SK-N-SH (cell line): ENCODE measurements around the gene GSTM4. TPM values are rescaled to one million over a fixed set of nuclear protein-coding genes. Genes with fewer than 3 reads are reported as not detected.

Source experiments
- CTCF ChIA-PET: fragments of 300-600, 350-600 bp; formaldehyde crosslinking; extraction: SDS; loops from one replicate; lab custom pipeline; 2021; lab: Yijun Ruan, JAX
- POLR2A ChIA-PET: fragments of 350-600 bp; sonication (Branson Sonifier 250); formaldehyde crosslinking; extraction: SDS; loops from one replicate; lab custom pipeline; 2020; ENCODE audit warnings: antibody characterized with exemption, inconsistent platforms; lab: Yijun Ruan, JAX
- DNase-seq: peaks from one replicate; pipeline ENCODE4 v3.0.0; 2012
- H2AFZ ChIP-seq: fragments of 200-600 bp; sonication (generic); 2 replicates; pipeline ENCODE4 v1.8.1; 2016; ENCODE audit warnings: antibody characterized with exemption, mild to moderate bottlenecking, low read depth
- H3F3A ChIP-seq: fragments of 200-600 bp; sonication (generic); replicated peaks from 2 replicates; pipeline ENCODE3; 2016; ENCODE audit warnings: antibody characterized with exemption, mild to moderate bottlenecking; ENCODE audit not compliant: insufficient read depth
- H3K27ac ChIP-seq, 2 experiments: fragments of 200-500 bp in 1 of 2; fragments of 200-600 bp in 1 of 2; sonication (Bioruptor generic) in 1 of 2; sonication (generic), shearing (Covaris generic) in 1 of 2; 2 replicates each; pipeline versions ENCODE4 v1.5.1 to v1.6.1; 2014 to 2016; ENCODE audit warnings: low read depth in 2 of 2, inconsistent platforms in 1 of 2, low read length in 1 of 2, mild to moderate bottlenecking in 1 of 2, mixed read lengths in 1 of 2
- H3K27me3 ChIP-seq: fragments of 200-600 bp; sonication (generic), shearing (Covaris generic); 2 replicates; pipeline ENCODE4 v1.6.1; 2016; ENCODE audit warnings: mixed run types; ENCODE audit not compliant: insufficient read depth
- H3K36me3 ChIP-seq, 2 experiments: fragments of 200-500 bp in 1 of 2; fragments of 200-600 bp in 1 of 2; sonication (Bioruptor generic) in 1 of 2; sonication (generic) in 1 of 2; replicated peaks in 1 of 2; 2 replicates each; pipeline versions ENCODE3 to v1.5.1; 2014 to 2016; ENCODE audit warnings: low read length in 1 of 2, mild to moderate bottlenecking in 1 of 2; ENCODE audit not compliant: insufficient read depth in 2 of 2, control insufficient read depth in 1 of 2
- H3K4me1 ChIP-seq, 2 experiments: fragments of 200-500 bp in 1 of 2; fragments of 200-600 bp in 1 of 2; sonication (Bioruptor generic) in 1 of 2; sonication (generic), shearing (Covaris generic) in 1 of 2; 2 replicates each; pipeline versions ENCODE4 v1.5.1 to v1.6.1; 2014 to 2016; ENCODE audit warnings: low read depth in 1 of 2, low read length in 1 of 2, mixed run types in 1 of 2; ENCODE audit not compliant: insufficient read depth in 2 of 2, control insufficient read depth in 1 of 2
- H3K4me2 ChIP-seq: fragments of 200-600 bp; sonication (generic), shearing (Covaris generic); 2 replicates; pipeline ENCODE4 v1.6.1; 2017; ENCODE audit warnings: mixed run types
- H3K4me3 ChIP-seq, 2 experiments: fragments of 200-500 bp in 1 of 2; fragments of 200-600 bp in 1 of 2; sonication (Bioruptor generic) in 1 of 2; sonication (generic), shearing (Covaris generic) in 1 of 2; 2 replicates each; pipeline versions ENCODE4 v1.5.1 to v1.8.1; 2014 to 2016; ENCODE audit warnings: low read depth in 2 of 2, inconsistent platforms in 1 of 2, low read length in 1 of 2, mild to moderate bottlenecking in 1 of 2, mixed read lengths in 1 of 2, moderate library complexity in 1 of 2
- H3K79me2 ChIP-seq: fragments of 200-600 bp; sonication (generic); 2 replicates; pipeline ENCODE4 v1.8.1; 2017; ENCODE audit warnings: mild to moderate bottlenecking; ENCODE audit not compliant: insufficient read depth
- H3K9ac ChIP-seq: fragments of 200-600 bp; sonication (generic); 2 replicates; pipeline ENCODE4 v1.6.1; 2017; ENCODE audit warnings: mixed run types
- H3K9me2 ChIP-seq: fragments of 200-600 bp; sonication (generic); 2 replicates; pipeline ENCODE4 v1.6.1; 2017; ENCODE audit warnings: mixed run types
- H3K9me3 ChIP-seq: fragments of 200-600 bp; sonication (generic); 2 replicates; pipeline ENCODE4 v1.6.1; 2017; ENCODE audit warnings: mixed run types, mild to moderate bottlenecking, moderate library complexity
- H4K20me1 ChIP-seq: fragments of 200-600 bp; sonication (generic); 2 replicates; pipeline ENCODE4 v1.6.1; 2017; ENCODE audit warnings: mild to moderate bottlenecking, mixed run types; ENCODE audit not compliant: insufficient read depth
- CHD2 ChIP-seq: fragments of 150-350 bp; IDR thresholded peaks from 2 replicates; pipeline ENCODE4 v1.6.1; 2018; ENCODE audit warnings: low read length; ENCODE audit not compliant: partially characterized antibody
- CTCF ChIP-seq: fragments of 200-600 bp; sonication (generic); IDR thresholded peaks from 2 replicates; pipeline ENCODE4 v1.6.1; 2017; ENCODE audit warnings: antibody characterized with exemption, mild to moderate bottlenecking, moderate library complexity
- ELF1 ChIP-seq: IDR thresholded peaks from 2 replicates; pipeline ENCODE4 v1.4.0; 2012
- EP300 ChIP-seq, 2 experiments: IDR thresholded peaks; 2 replicates each; pipeline versions ENCODE4 v1.4.0 to v1.6.1; 2012; ENCODE audit warnings: borderline replicate concordance in 1 of 2, low read depth in 1 of 2, low read length in 1 of 2
- EZH2phosphoT487 ChIP-seq: fragments of 200-600 bp; sonication (generic); IDR thresholded peaks from 2 replicates; pipeline ENCODE4 v1.6.1; 2017; ENCODE audit warnings: low read depth, mixed run types, mild to moderate bottlenecking, antibody characterized with exemption, moderate library complexity, borderline replicate concordance
- FOXJ3 ChIP-seq: sonication (generic); formaldehyde crosslinking; IDR thresholded peaks from 2 replicates; pipeline ENCODE4 v1.5.1; 2020; ENCODE audit warnings: mild to moderate bottlenecking, missing genetic modification reagents
- GABPA ChIP-seq: IDR thresholded peaks from 2 replicates; pipeline ENCODE4 v1.4.0; 2012; ENCODE audit warnings: low read depth, mild to moderate bottlenecking
- GATA2 ChIP-seq: sonication (generic); formaldehyde crosslinking; IDR thresholded peaks from 2 replicates; pipeline ENCODE4 v1.5.0; 2020; ENCODE audit warnings: mild to moderate bottlenecking, missing genetic modification reagents
- JUND ChIP-seq: IDR thresholded peaks from 2 replicates; pipeline ENCODE4 v1.4.0; 2012
- MAX ChIP-seq: IDR thresholded peaks from 2 replicates; pipeline ENCODE4 v1.4.0; 2012; ENCODE audit warnings: low read depth
- MEF2A ChIP-seq: IDR thresholded peaks from 2 replicates; pipeline ENCODE4 v1.4.0; 2012; ENCODE audit warnings: low read depth, borderline replicate concordance
- MXI1 ChIP-seq: IDR thresholded peaks from 2 replicates; pipeline ENCODE4 v1.6.1; 2012; ENCODE audit warnings: mild to moderate bottlenecking, low read depth, low read length, improper control_type of control experiment
- NFIC ChIP-seq: IDR thresholded peaks from 2 replicates; pipeline ENCODE4 v1.4.0; 2012; ENCODE audit warnings: borderline replicate concordance
- PBX3 ChIP-seq: IDR thresholded peaks from 2 replicates; pipeline ENCODE4; 2012
- POLR2AphosphoS5 ChIP-seq: IDR thresholded peaks from 2 replicates; pipeline ENCODE4 v1.6.1; 2012; ENCODE audit warnings: low read depth, low read length
- RAD21 ChIP-seq: IDR thresholded peaks from 2 replicates; pipeline ENCODE4 v1.6.1; 2012; ENCODE audit warnings: mild to moderate bottlenecking, low read length
- RCOR1 ChIP-seq: fragments of 150-350 bp; IDR thresholded peaks from 2 replicates; pipeline ENCODE4 v1.6.1; 2017; ENCODE audit warnings: antibody characterized with exemption, low read length
- REST ChIP-seq: IDR thresholded peaks from 2 replicates; pipeline ENCODE4 v1.6.1; 2012; ENCODE audit warnings: mild to moderate bottlenecking, low read depth, low read length, moderate library complexity
- RXRA ChIP-seq: IDR thresholded peaks from 2 replicates; pipeline ENCODE4 v1.4.0; 2012; ENCODE audit warnings: low read depth, mild to moderate bottlenecking, borderline replicate concordance
- TCF12 ChIP-seq: IDR thresholded peaks from 2 replicates; pipeline ENCODE4 v1.4.0; 2012
- TEAD4 ChIP-seq: IDR thresholded peaks from 2 replicates; pipeline ENCODE4 v1.4.0; 2012; ENCODE audit warnings: mild to moderate bottlenecking, borderline replicate concordance; ENCODE audit not compliant: insufficient read depth
- USF2 ChIP-seq: fragments of 150-350 bp; IDR thresholded peaks from 2 replicates; pipeline ENCODE4 v1.6.1; 2017; ENCODE audit warnings: antibody characterized with exemption, low read length, low read depth, borderline replicate concordance
- ZBTB33 ChIP-seq: IDR thresholded peaks from 2 replicates; pipeline ENCODE4 v1.4.0; 2012; ENCODE audit warnings: low read depth, borderline replicate concordance
- WGBS: methylation state at CpG from one replicate; pipeline ENCODE4 v1.1.6; 2017; ENCODE audit warnings: low lambda C conversion rate; 5-methylcytosine and 5-hydroxymethylcytosine counted together
- polyA plus RNA-seq, 3 experiments: library from polyadenylated mRNA; depleted of rRNA; stranded (reverse); fragments of >200 nt; gene quantifications; 2 replicates each; pipeline ENCODE4 v1.2.3, GENCODE V29; 2012

GSTM4 gene
- polyA plus RNA-seq, 1 of the 3 experiments (the other 2 are of a cell fraction), result 34.2 TPM

GRCh38 chr1:109619576-109620400 is 36.1 kb upstream of the GSTM4 start, which contains the start of the genes AMPD2 and GNAT2:
TSS of gene AMPD2 (plus strand) at chr1:109619837. CDS start at chr1:109621176, 1,339 bp downstream.
TSS of gene GNAT2 (minus strand) at chr1:109619616. CDS start at chr1:109612870, 6,746 bp downstream.
- DNase-seq, result peak; percentile 90
- H3F3A ChIP-seq, result peaks cover 14% of the 10 kb centered on the region
- CTCF ChIA-PET, result interaction anchor here (1.0 to 2.8 kb wide), 11 partner anchors 11 to 126 kb away, joined by 3 to 23 read pairs (median 5); partner anchors contain the start of genes CYB561D1 and GSTM4
- peaks cover 28 to 58% of the 10 kb centered on the region in 2 experiments; a peak in 3 of 4 replicates for H3K4me1 ChIP-seq
- H3K36me3 ChIP-seq, result no peaks in the 10 kb centered on the region
- peak within 1 kb of the TSS; percentile 85 to 98 for H3K4me3 ChIP-seq
- 2% methylated on average over 39 of the region's 47 CpGs for WGBS
- no peaks in the 10 kb centered on the region for H3K27me3 ChIP-seq
- peak within 1 kb of the TSS; percentile 97 for H3K4me2 ChIP-seq
- peak within 1 kb of the TSS; percentile 71 for H2AFZ ChIP-seq
- POLR2A ChIA-PET, result interaction anchor here (0.7 to 2.3 kb wide), 6 partner anchors 12 to 122 kb away, joined by 3 to 22 read pairs (median 4); partner anchors contain the start of gene GNAI3
- H4K20me1 ChIP-seq, result peaks cover 38% of the 10 kb centered on the region
- H3K27ac ChIP-seq, result peak within 1 kb of the TSS; percentile 97 to 98
- no peaks in the 10 kb centered on the region for H3K9me3 ChIP-seq
- H3K9ac ChIP-seq, result peak within 1 kb of the TSS; percentile 99
- peaks cover 53% of the 10 kb centered on the region for H3K79me2 ChIP-seq
- no peaks in the 10 kb centered on the region for H3K9me2 ChIP-seq
- no peak for TF ChIP-seq REST
- no peak for TF ChIP-seq TCF12
- no peak for TF ChIP-seq CTCF
- no peak for TF ChIP-seq PBX3
- TF ChIP-seq POLR2AphosphoS5, result peak; percentile 63
- TF ChIP-seq CHD2, result no peak
- TF ChIP-seq USF2, result peak; percentile 43; the same call in 1 of the 2 replicates
- peak; percentile 99 for TF ChIP-seq MXI1
- no peak for TF ChIP-seq JUND
- no peak for TF ChIP-seq FOXJ3 (CRISPR knock-in tag)
- TF ChIP-seq RAD21, result 0 out of 2 replicates have a peak, but pooled peaks have one; percentile 3
- TF ChIP-seq EP300 (IDR thresholded peaks at IDR 0.05; ENCODE audit: borderline replicate concordance in 1 of 2, low read depth in 1 of 2, low read length in 1 of 2), result no peak
- no peak for TF ChIP-seq EZH2phosphoT487
- TF ChIP-seq RCOR1, result no peak
- TF ChIP-seq MAX, result peak; percentile 99
- TF ChIP-seq TEAD4, result no peak
- no peak for TF ChIP-seq ZBTB33
- no peak for TF ChIP-seq GATA2 (CRISPR knock-in tag)
- no peak for TF ChIP-seq ELF1
- no peak for TF ChIP-seq NFIC
- no peak for TF ChIP-seq RXRA
- TF ChIP-seq GABPA, result no peak
- TF ChIP-seq MEF2A, result no peak
